Fibroblast of lung (primary cell): ENCODE results near the gene GRM6. TPM values are rescaled to one million over a fixed set of nuclear protein-coding genes. Genes with fewer than 3 reads are reported as not detected.

ENCODE experiments used
- DNase-seq, 2 donors: peaks; one replicate each; pipeline versions ENCODE4 v3.0.0 to v3.0.0-alpha.2; 2010; ENCODE audit warnings: low read depth in 2 of 2
- H2AFZ ChIP-seq: 2 replicates; pipeline ENCODE4 v1.5.1; 2012; ENCODE audit warnings: low read length, control low read depth, inconsistent platforms
- H3K27ac ChIP-seq: 2 replicates; pipeline ENCODE4 v1.5.1; 2011; ENCODE audit warnings: low read length, control low read depth; ENCODE audit not compliant: insufficient read depth
- H3K27me3 ChIP-seq: 2 replicates; pipeline ENCODE4 v1.5.1; 2011; ENCODE audit warnings: mild to moderate bottlenecking, low read length; ENCODE audit not compliant: control insufficient read depth, insufficient read depth
- H3K36me3 ChIP-seq: 2 replicates; pipeline ENCODE4 v1.5.1; 2011; ENCODE audit warnings: low read length; ENCODE audit not compliant: control insufficient read depth, insufficient read depth
- H3K4me1 ChIP-seq: 2 replicates; pipeline ENCODE4 v1.5.1; 2011; ENCODE audit warnings: low read length; ENCODE audit not compliant: control insufficient read depth, insufficient read depth; ENCODE audit errors: extremely low read depth
- H3K4me2 ChIP-seq: 2 replicates; pipeline ENCODE4 v1.5.1; 2011; ENCODE audit warnings: low read length, control low read depth; ENCODE audit not compliant: insufficient read depth; ENCODE audit errors: extremely low read depth
- H3K4me3 ChIP-seq, 4 experiments: fragments of 200-600 bp in 1 of 4; sonication (generic) in 1 of 4; replicated peaks in 1 of 4; 2 replicates each; pipeline ENCODE4 v1.5.1; 2011 to 2016; ENCODE audit warnings: low read length in 4 of 4, low read depth in 3 of 4, mild to moderate bottlenecking in 3 of 4, control low read depth in 2 of 4, inconsistent platforms in 1 of 4, mixed read lengths in 1 of 4; ENCODE audit not compliant: insufficient read depth in 1 of 4; ENCODE audit errors: control extremely low read depth in 1 of 4
- H3K79me2 ChIP-seq: 2 replicates; pipeline ENCODE4 v1.5.1; 2012; ENCODE audit warnings: mild to moderate bottlenecking, low read length, inconsistent platforms; ENCODE audit not compliant: control insufficient read depth, insufficient read depth
- H3K9ac ChIP-seq: 2 replicates; pipeline ENCODE4 v1.5.1; 2011; ENCODE audit warnings: mild to moderate bottlenecking, low read length, control low read depth; ENCODE audit not compliant: insufficient read depth
- H3K9me3 ChIP-seq: 2 replicates; pipeline ENCODE4 v1.5.1; 2012; ENCODE audit warnings: low read depth, low read length; ENCODE audit not compliant: control insufficient read depth, insufficient read depth
- H4K20me1 ChIP-seq: 2 replicates; pipeline ENCODE4 v1.5.1; 2011; ENCODE audit warnings: low read length; ENCODE audit not compliant: control insufficient read depth, insufficient read depth; ENCODE audit errors: extremely low read depth
- CTCF ChIP-seq, 2 donors: IDR thresholded peaks in 1 of 2; conservative IDR thresholded peaks in 1 of 2; 1 replicate in 1 of 2; 2 replicates in 1 of 2; pipeline ENCODE4 v1.5.1; 2011 to 2012; ENCODE audit warnings: low read length in 2 of 2, control low read depth in 1 of 2, inconsistent platforms in 1 of 2, low read depth in 1 of 2, mild to moderate bottlenecking in 1 of 2
- EZH2 ChIP-seq: IDR thresholded peaks from 2 replicates; pipeline ENCODE4 v1.5.1; 2012; ENCODE audit warnings: low read length, control low read depth, mild to moderate bottlenecking; ENCODE audit errors: missing control alignments
- polyA plus RNA-seq, 2 donors: library from polyadenylated mRNA; depleted of rRNA in 1 of 2; stranded (reverse) in 1 of 2; unstranded in 1 of 2; fragments of >200 nt; gene quantifications; 2 replicates each; pipeline ENCODE4 v1.2.1, GENCODE V29; 2011 to 2012; ENCODE audit warnings: missing spikeins in 1 of 2
- total RNA-seq: library from RNA; depleted of rRNA; stranded (reverse); fragments of >200 nt; gene quantifications from 2 replicates; pipeline ENCODE4 v1.2.1, GENCODE V29; 2014

The GRM6 gene
- total and polyA plus RNA-seq, 2 donors (not counting 1 experiment from before 2014, with no cell fraction given) = not detected

GRCh38 chr5:178992291-178992895, 2.7 kb downstream of the GRM6 start:
- Histone ChIP-seq H4K20me1 (no peaks in the 10 kb centered on the region), H3K27me3 (no peaks in the 10 kb centered on the region), H3K4me3 (no peak overlapping the region), H2AFZ (no peak overlapping the region), H3K9ac (no peak overlapping the region), H3K4me2 (no peak overlapping the region), H3K79me2 (no peaks in the 10 kb centered on the region), H3K4me1 (no peaks in the 10 kb centered on the region), H3K27ac (no peak overlapping the region), H3K36me3 (no peaks in the 10 kb centered on the region), H3K9me3 (no peaks in the 10 kb centered on the region)
- TF ChIP-seq CTCF (conservative IDR thresholded peaks at IDR 0.05 in 1 of 2, IDR thresholded peaks at IDR 0.05 in 1 of 2; ENCODE audit: low read depth in 1 of 2, low read length in 2 of 2) = no peak
- TF ChIP-seq EZH2 = no peak
- DNase-seq = no peak

GRCh38 chr5:178991190-178992145, 3.7 kb downstream of the GRM6 start:
- Histone ChIP-seq H2AFZ (no peak overlapping the region), H3K79me2 (no peaks in the 10 kb centered on the region), H3K9ac (no peak overlapping the region), H3K9me3 (no peaks in the 10 kb centered on the region), H3K4me3 (no peak overlapping the region), H3K27ac (no peak overlapping the region), H3K4me2 (no peak overlapping the region), H3K4me1 (no peaks in the 10 kb centered on the region), H3K36me3 (no peaks in the 10 kb centered on the region), H3K27me3 (no peaks in the 10 kb centered on the region), H4K20me1 (no peaks in the 10 kb centered on the region)
- TF ChIP-seq CTCF (conservative IDR thresholded peaks at IDR 0.05 in 1 of 2, IDR thresholded peaks at IDR 0.05 in 1 of 2; ENCODE audit: low read depth in 1 of 2, low read length in 2 of 2) = no peak
- no peak for TF ChIP-seq EZH2
- no peak for DNase-seq

- no peak overlapping the region for H3K4me3 ChIP-seq
- no peak for DNase-seq
Measured at GRCh38 chr5:178990491-178990890, 4.6 kb downstream of the GRM6 start.

More at GRCh38 chr5:178990491-178990890, 4.6 kb downstream of the GRM6 start:
- Histone ChIP-seq H4K20me1 (no peaks in the 10 kb centered on the region), H3K4me2 (no peak overlapping the region), H3K27me3 (no peaks in the 10 kb centered on the region), H3K79me2 (no peaks in the 10 kb centered on the region), H2AFZ (no peak overlapping the region), H3K36me3 (no peaks in the 10 kb centered on the region), H3K27ac (no peak overlapping the region), H3K9me3 (no peaks in the 10 kb centered on the region), H3K9ac (no peak overlapping the region), H3K4me1 (no peaks in the 10 kb centered on the region)
- no peak for TF ChIP-seq CTCF (conservative IDR thresholded peaks at IDR 0.05 in 1 of 2, IDR thresholded peaks at IDR 0.05 in 1 of 2; ENCODE audit: low read depth in 1 of 2, low read length in 2 of 2)
- no peak for TF ChIP-seq EZH2
